DMS 273 treated with DMSO at 0.1 percent for 48 hours (cell line): ENCODE data around the gene DCST2.
A peak's percentile ranks its signal among the peaks of the same experiment; 100 is the strongest.
"Not testable (repeated sequence)": the region's sequence is repeated elsewhere in the genome, so short reads cannot be mapped to it uniquely, and the experiment has no call there.

Experiments used
- DNase-seq: peaks from one replicate; lab custom pipeline; 2025; lab: John Stamatoyannopoulos, UW

DCST2 gene

DNA sequence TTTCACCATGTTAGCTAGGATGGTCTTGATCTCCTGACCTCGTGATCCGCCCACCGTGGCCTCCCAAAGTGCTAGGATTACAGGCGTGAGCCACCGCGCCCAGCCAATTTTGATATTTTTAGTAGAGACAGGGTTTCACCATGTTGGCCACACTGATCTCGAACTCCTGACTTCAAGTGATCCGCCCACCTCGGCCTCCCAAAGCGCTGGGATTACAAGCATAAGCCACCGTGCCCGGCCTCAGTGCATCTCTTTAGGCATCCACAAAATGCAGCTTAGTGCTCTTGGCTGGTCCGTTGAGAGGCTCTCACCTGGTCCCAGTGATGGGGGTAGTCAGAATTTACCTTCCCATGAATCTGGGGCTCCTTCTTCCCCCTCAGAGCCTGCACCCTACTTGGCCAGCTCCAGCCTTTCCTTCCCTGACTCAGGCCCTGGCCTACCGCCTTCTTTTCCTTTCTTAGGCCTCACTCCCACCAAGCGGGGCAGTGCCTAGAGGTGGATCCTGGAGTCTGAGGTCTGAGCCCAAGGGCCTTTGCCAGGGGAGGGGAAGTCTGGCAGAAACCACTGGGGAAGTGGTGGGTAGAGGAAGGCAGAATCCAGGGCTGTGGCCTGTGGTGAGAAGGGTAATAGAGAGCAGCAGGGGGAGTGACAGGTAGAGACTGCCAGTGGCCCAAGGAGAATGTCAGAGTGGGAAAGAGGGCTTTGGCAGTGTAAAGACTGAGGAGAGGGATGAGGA lies 36.4 kb downstream of the DCST2 start:
- DNase-seq, result no peak

DNA sequence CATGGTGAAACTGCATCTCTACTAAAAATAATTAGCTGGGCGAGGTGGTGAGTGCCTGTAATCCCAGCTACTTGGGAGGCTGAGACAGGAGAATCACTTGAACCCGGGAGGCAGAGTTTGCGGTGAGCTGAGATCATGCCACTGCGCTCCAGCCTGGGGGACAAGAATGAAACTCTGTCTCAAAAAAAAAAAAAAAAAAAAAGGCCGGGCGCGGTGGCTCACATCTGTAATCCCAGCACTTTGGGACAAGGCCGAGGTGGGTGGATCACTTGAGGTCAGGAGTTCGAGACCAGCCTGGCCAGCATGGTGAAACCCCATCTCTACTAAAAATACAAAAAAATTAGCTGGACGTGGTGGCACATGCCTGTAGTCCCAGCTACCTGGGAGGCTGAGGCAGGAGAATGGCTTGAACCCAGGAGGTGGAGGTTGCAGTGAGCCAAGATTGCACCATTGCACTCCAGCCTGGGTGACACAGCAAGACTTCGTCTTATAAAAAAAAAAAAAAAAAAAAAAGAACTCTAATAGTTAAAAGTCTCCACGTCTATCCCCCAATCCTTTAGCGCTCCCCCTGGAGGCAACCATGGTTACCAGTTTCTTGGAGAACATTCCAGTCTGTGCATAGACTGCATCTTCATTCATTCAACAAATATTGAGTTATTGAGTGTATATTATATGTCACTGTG lies 38.1 kb downstream of the DCST2 start:
- DNase-seq, result peak; percentile 28

DNA sequence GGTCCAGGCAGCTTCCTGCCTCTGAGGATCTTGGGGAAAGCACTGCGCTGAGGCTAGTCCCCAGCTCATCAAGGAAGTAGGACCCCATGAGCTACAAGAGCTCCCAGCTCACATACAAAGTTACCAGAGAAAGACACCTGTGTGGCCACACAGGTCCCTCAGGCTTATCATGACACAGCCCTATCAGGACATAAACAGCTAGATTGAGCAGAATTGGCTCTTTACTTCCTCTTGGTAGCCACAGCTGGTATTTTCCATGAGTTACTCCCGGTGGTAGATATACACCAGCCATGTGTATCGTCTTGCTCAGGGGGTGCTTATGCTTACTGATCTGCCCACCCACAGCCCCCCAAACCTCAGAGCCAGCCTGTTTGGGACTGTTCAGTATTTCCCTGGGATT lies 39.0 kb downstream of the DCST2 start:
- DNase-seq, result no peak

DNA sequence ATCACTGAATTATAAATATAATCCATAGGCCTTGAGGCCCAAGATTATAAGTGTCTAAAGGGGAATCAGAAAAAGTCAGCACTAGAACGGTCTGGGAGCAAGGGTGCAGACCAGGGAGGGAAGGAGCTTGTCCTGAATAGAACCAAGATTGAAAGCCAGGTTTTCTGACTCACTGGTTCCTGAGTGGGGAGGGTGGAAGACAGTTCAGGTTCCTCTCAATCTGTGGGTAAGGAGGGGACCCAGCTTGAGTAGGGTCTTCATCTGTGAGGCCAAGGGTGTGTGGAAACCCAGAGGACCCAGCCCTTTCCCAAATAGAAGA lies 39.4 kb downstream of the DCST2 start:
- no peak for DNase-seq

DNA sequence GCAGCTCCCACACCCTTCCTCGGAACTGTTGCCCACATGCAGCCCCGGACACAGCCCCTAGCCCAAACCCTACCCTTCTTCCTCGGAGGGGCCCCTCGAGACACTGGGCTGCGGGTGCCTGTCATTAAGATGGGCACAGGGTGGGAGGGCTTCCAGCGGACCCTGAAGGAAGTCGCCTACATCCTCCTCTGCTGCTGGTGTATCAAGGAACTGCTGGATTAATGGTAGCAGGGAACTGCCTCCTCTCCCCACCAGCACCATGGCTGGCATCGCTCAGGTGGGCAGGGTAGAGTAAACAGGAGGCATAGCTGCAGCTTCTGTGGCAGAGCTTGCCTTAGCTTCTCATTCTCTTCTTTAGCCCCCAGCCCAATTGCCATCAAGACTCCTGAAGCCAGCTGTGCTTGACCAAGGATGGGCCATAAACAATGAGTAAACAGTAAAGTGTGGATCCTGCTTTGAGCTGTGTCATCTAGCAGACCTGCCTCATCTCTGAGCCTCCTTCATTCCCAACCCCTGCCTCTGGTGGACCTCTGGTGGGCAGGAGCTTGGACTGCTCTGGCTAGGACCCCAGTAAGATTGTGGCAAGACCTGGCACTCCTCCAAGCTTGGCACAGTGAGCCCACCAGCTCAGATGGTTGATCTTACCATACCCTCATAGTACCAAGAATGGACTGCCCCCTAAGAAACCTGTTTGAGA lies 39.9 kb downstream of the DCST2 start, which contains the start of gene LENEP:
LENEP (plus strand) TSS at position 15 of the 697 bp plus-strand sequence; CDS start at position 37, 22 bp downstream.
- no peak for DNase-seq

DNA sequence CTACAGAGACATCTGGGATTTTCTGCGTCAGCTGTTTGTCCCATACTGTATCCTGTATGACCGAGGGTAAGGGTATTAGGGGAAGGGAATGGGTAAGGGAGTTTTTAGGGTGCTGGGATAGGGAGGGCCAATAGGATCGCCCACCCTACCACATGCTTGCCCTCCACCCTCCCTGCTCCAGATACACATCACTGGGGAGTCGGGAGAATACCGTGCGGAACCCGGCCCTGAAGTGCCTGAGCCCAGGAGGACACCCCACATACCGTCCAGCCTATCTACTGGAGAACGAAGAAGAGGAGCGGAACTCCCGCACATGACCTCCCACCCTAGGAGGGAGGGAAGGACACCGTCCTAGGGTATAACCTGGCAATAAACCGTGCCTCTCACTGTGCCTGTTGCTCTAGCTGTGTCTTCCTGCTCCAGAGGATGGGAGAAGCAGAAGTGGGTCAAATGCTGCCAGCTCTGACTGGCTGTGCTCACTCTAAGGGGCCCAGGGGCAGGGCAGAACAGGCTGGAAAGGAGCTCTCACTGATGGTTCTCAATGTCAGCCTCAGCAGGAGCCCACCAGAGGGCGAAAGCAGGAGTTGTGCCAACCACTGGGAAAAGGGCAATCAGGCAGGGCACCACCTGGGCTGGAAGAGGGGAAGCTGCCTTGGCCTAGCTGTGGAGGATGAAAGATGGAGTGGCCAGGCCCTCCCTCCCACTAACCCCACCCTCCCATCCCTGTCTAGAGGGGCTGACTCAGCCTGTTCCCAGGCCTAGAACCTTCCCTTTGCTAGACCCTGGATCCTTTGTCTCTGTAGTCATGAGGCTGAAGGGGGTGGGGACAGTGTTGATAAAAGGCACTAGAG lies 40.6 kb downstream of the DCST2 start:
- peak; percentile 28 for DNase-seq

DNA sequence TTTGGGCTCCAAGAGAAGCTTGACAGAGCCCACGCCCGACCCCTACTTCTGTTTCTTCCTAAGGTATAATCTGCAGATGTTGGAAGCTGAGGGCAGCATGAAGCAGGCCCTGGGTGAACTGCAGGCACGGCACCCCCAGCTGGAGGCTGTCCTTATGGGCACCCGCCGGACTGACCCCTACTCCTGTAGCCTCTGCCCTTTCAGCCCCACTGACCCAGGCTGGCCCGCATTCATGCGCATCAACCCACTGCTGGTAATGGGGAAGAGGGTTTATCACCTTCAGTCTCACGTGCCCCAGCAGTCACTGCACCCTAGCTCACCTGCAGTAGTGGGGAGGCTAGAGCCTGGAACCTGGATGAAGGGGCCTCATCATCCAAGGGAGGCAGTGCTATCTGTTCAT lies 43.3 kb downstream of the DCST2 start:
- DNase-seq, result no peak

DNA sequence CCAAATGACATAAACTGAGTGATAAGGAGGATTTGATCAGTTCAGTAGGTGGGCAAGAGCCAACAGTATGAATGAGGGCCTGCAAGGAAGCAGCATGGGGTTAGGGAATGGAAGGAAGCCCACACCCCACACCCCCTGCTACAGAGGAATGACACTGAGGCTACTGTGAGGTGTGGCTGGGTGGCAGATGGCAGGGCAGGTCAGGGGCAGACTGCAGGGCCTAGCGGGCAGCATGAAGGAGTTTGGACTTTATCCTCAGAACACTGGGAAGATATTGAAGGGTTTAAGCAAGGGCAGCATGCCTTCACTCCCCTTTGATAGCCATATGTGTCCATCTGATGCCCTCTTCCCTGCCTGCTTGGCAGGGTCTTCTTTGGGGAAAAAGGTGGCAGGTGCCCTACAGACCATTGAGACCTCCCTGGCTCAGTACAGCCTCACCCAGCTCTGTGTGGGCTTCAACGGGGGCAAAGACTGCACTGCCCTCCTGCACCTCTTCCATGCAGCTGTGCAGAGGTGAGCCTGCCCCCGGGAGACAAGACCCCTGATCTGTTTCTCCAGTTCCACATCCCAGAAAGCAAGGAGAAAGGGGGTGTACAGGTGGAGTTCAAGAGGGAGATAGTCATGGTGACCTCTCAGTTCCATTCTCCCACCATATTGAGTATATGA lies 44.3 kb downstream of the DCST2 start:
- no peak for DNase-seq

DNA sequence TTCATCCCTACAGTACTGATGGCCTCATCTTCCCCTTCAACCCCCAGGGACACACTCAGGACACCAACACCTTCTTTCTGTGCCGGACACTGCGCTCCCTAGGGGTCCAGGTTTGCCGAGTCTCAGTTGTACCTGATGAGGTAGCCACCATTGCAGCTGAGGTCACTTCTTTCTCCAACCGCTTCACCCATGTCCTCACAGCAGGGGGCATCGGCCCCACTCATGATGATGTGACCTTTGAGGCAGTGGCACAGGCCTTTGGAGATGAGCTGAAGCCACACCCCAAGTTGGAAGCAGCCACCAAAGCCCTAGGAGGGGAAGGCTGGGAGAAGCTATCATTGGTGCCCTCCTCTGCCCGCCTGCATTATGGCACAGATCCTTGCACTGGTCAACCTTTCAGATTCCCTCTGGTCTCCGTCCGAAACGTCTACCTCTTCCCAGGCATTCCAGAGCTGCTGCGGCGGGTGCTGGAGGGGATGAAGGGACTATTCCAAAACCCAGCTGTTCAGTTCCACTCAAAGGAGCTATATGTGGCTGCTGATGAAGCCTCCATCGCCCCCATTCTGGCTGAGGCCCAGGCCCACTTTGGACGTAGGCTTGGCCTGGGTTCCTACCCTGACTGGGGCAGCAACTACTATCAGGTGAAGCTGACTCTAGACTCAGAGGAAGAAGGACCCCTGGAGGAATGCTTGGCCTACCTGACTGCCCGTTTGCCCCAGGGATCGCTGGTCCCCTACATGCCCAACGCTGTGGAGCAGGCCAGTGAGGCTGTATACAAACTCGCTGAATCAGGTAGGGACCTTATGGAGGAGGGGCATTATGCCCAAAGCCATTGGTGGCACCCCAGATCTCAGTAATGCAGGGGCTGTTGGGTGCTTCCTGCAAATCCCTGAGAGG lies 45.3 kb downstream of the DCST2 start:
- no peak for DNase-seq

DNA sequence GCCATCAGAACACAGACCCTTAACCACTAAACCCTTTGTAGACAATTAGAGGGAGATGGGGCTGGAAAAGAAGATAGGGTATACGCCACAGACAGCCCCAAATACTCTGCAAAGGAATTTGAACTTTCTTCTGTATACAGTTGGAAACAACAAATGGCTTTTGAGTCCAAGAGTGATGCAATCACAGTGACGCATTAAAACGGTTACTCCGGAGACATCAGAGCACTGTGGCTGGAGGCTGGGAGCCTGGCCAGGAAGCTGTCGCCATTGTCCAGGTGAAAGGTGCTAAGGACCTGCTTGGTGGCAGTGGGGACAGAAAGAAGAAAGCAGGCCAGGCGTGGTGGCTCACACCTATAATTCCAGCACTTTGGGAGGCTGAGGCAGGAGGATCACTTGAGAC lies 46.3 kb downstream of the DCST2 start:
- DNase-seq, result no peak

DNA sequence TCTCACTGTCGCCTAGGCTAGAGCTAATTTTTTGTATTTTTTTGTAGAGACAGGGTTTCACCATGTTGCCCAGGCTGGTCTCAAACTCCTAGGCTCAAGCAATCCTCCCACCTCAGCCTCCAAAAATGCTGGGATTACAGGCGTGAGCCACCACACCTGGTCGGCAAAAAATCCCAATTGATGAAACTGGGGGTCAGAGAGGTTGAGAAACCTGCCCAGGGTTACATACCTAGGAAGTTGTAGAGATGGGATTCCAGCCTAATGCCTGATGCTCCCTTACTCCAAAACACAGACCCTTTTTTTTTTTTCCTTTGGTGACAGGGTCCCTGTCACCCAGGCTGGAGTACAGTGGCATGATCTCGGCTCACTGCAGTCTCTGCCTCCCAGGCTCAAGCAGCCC lies 46.8 kb downstream of the DCST2 start:
- not testable (repeated sequence) for DNase-seq

DNA sequence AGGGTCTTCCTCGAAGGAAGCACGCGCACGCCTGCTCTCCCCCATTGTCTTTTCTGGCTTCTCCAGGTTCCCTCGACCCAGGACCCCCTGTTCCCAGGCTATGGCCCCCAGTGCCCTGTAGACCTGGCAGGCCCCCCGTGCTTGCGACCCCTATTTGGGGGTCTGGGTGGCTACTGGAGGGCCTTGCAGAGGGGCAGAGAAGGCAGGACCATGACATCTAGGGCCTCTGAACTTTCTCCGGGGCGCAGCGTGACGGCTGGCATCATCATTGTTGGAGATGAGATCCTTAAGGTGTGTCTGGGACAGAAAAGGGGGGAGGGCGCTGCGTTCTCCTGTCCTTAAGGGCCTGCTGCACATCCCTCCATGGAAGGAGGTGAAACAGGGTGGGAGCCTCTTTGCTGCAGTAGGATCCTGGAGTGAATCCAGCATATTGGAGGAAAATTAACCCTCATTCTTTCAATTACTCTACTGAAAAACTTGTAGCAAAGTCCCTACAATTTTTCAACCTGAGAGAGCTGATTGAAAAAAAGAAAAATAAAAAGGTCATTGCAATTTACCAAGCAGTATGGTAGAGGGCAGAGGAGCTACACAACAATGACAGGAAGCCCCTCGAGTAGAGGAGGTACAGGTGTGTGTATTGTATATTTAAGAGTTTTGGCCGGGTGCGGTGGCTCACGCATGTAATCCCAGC lies 49.7 kb downstream of the DCST2 start:
- DNase-seq, result no peak

DNA sequence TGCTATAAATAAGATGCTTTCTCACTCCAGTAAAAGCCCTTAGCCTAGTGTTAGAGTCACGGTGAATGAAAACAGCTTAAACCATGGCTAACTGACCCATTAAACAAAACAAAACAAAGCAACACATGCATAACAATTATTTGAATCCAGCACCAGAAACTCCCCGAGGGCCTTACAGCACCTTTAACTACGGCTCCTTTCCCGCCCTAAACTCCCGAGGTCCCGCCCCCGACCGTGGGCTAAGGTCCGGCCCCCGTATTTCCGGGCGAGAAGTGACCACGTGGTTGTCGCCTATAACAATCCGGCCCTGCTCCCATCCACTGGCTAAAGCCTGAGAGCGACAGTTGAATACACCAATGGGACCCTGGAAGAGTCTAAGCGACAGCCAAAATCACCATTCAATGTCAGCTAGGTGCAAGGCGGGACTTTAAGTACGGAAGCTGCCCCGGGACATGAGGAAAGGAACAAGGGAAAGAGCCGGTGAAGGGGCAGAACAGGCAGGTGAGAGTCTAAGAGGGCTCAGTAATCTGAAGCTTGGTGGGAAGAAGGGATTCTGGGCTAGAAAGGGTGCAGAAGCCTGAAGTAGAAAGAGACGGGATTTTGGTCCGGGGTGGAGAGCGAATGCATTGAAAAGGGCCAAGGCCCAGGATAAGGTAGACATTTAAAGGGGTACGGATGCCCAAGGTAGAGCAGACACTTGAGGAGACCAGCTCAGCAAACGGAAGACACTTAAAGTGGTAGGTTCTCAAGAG lies 50.5 kb downstream of the DCST2 start, which contains the start of gene FLAD1:
FLAD1 (plus strand) TSS at position 448 of the 752 bp plus-strand sequence. CDS start 351 bp downstream, outside the sequence.
- DNase-seq, result peak; percentile 99

DNA sequence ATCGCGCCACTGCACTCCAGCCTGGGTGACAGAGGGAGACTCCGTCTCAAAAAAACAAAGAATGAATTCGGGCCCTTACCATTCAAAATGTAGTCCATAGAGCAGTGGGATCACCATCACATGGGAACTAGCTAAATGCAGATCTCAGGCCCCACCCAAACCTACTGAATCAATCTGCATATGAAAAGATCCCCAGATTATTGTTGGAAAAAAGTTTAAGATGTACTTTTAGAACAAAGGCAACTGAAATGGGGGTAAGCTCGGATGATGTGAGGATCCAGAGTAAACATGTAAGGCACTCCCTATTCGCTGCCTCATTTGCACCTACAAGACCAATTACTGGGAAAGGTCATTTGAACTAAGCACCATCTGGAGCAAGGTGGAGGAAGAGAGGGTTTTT lies 51.2 kb downstream of the DCST2 start:
- DNase-seq, result no peak

DNA sequence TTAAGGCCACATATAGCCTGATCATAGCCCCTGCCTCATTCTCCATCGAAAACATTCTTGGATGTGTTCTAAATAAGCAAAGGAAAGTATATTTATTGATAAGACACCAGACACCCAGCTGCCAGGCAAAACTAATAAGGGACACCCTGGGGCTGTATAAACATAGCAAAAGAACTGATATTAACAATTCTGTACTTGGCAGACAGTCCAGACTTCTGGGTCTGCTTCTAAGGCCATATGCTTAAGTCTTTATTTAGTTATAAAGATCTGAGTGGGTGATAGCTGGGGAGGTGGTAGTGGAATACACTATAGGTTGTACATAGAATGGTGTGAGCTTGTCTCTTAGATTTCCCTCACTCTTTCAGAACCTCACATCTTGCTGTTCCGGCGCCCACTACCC lies 55.2 kb downstream of the DCST2 start:
- DNase-seq, result no peak

DNA sequence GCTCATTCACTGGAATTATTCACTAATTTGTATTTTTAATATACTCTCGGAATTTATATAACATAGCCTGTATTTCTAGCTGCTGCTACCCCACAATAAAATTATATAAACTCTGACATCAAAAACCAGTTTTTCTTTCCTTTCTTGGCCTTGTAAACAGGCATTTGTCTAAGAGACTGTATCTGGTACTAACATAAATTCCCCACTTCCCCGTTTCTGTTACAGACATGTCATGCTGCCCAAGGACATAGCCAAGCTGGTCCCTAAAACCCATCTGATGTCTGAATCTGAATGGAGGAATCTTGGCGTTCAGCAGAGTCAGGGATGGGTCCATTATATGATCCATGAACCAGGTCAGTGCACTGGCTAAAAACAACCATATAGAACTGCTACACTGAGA lies 55.8 kb downstream of the DCST2 start:
- DNase-seq, result not testable (repeated sequence)

DNA sequence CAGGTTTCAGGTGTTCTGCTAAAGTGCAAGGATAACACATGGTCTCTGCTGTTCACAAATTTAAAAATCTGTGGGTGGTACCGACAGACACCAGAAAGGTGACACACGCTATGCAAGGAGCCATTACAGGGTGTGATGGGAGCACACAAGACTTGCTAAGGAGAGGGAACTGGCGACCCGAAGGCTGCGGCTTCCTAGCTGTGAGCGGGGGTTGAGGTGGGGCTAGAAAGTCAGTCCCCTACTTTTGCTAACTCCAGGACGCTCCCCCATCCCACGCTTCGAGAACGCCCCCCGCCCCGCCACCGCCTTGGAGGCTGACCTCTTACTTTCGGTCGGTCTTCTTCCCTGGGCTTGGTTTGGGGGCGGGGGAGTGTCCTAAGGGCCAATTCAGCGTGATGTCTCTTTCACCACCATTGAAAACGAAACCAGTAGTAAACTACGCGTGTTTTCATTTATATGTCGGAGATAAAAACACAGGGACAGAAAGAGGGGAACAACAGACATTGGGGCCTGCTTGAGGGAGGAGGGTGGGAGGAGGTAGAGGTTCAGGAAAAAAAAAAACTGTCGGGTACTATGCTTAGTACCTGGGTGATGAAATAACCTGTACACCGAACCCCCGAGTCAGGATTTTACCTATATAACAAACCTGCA lies 58.0 kb downstream of the DCST2 start:
- DNase-seq, result no peak

DNA sequence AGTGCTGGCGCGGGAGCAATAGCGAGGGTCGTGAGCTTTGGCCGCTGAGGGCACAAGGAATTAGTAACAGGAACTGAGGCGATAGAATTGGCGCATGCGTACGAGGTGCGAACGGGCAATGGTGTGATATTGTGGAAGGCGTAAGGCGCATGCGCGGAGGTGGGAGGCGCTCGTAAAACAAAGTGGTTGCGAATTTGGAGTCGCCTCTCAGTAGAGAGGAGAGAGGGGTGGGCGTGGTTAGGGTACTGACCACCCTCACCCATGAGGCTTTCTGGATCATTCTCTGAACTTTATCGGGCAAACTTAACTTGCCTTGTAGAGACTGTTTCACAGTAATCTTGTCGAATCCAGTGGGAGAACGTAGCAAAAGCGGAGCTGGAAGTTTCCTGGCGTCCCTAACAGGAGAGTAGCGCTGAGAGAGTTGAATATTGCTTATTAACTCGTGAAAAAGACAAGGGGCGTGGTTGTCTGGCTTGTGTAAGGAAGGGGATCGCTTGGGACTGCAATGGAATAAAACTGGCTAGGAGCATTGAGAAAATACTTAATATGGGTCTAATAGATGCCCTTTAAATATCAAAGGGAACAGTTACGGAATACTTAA lies 58.7 kb downstream of the DCST2 start:
- peak; percentile 96 for DNase-seq
